IPS DF 4.7 (cell line): Measurements from ENCODE around the gene MYOM1.

Source experiments
- DNase-seq: peaks from one replicate; pipeline ENCODE4 v3.0.0-alpha.2; 2013; ENCODE audit warnings: low spot score; ENCODE audit errors: extremely low read depth

MYOM1 gene

GRCh38 chr18:3119401-3120341 is 100.1 kb downstream of the MYOM1 start:
- DNase-seq, result no peak

- DNase-seq, result no peak
Observed at GRCh38 chr18:3118195-3119010, 101.4 kb downstream of the MYOM1 start.

- no peak for DNase-seq
Observed at GRCh38 chr18:3117493-3118192, 102.1 kb downstream of the MYOM1 start.

DNA sequence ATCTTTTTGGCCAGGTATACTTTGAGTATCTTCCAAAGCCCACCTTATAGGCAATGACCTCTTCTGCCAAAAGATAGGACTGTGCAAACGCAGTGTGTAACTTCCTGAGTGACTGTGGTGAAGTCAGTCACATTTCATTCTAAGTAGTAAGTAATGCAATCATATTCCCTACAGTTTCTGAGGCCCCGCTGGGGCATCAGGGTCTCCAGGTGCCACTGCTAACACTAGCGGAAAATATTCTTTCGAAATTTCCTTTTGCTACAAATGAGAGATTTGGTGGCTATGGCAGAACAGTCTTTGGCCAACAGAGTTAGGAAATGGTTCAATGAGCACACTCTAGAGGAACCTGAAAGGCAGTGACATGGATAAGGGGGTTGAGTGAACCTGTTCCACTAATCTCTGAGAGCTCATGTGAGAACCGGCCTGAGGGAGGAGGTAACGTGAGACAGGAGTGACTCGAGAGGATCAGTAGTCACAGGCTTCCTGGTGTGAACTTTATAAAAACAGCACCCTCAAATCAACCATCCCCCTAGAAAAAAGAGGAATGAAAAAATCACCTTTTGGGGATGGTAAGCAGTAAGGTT is 104.2 kb downstream of the MYOM1 start:
- DNase-seq, result no peak

DNA sequence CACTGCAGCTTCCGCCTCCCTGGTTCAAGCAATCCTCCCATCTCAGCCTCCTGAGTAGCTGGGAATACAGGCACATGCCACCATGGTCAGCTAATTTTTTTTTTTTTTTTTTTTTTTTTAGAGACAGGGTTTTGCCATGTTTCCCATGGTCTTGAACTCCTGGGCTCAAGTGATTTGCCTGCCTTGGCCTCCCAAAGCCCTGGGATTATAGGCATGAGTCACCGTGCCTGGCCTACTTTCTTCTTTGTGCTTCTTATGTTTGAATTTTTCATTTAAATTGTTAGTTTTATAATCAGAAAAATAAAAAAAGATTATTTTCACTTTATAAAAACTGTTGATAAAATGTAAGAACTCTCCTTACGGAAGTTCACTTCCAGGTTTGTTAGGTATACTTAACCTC is 105.3 kb downstream of the MYOM1 start:
- no peak for DNase-seq

- no peak for DNase-seq
Observed at GRCh38 chr18:3114026-3114425, 105.7 kb downstream of the MYOM1 start.

GRCh38 chr18:3111523-3112240 is 108.1 kb downstream of the MYOM1 start:
- DNase-seq, result no peak

- no peak for DNase-seq
Observed at GRCh38 chr18:3110034-3110752, 109.6 kb downstream of the MYOM1 start.

GRCh38 chr18:3107740-3108151 is 112.0 kb downstream of the MYOM1 start:
- no peak for DNase-seq

DNA sequence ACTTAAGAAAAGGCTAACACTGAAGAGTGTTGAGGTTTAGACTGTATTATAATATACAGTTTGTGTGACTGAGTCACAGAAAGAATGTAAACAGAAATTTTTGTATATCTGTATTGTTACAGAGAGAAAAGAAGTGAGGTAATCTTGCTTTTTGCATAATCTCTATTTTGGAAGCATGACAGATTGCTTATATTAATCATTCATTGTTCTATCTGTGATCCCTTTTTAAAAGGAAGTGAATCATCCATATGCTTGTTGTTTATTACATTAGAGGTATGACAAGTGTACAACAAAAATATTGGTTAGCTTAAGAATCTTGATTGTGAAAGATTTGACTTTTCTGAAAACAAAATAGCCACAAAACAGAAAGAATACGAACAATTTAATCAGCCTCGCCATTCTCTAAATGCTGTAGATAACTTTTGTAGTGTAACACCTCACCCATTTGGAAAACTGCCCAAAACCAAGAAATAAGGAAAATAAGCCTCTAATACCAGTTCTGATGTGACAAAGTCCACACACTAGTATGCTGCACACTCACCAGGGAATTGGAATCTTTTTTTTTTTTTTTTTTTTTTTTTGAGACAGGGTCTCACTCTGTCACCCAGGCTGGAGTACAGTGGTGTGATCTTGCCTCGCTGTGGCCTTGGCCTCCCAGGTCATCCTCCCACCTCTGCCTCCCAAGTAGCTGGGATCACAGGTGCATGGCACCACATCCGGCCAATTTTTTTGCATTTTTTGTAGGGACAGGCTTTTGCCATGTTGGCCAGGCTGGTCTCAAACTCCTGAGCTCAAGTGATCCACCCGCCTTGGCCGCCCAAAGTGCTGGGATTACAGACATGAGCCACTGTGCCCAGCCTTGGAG is 115.3 kb downstream of the MYOM1 start:
- no peak for DNase-seq

DNA sequence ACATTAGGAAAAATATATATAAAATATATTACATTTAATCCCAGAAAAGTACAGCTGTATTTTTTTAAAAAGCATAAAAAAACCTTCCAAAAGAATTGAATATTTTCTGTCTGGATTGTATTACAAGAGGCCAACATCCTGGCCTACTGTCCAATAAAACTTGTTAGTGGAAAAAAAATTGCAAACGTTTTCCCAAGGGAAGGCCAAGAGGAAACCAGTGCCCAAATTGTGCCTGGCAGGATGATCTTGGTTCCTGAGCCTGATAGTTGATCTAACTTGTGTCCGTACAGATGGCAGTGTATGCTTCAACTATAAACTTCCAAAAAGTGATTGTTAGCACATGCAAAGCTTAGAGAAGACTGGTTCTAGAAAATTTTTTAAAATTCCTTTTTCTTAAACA is 116.2 kb downstream of the MYOM1 start:
- DNase-seq, result no peak

DNA sequence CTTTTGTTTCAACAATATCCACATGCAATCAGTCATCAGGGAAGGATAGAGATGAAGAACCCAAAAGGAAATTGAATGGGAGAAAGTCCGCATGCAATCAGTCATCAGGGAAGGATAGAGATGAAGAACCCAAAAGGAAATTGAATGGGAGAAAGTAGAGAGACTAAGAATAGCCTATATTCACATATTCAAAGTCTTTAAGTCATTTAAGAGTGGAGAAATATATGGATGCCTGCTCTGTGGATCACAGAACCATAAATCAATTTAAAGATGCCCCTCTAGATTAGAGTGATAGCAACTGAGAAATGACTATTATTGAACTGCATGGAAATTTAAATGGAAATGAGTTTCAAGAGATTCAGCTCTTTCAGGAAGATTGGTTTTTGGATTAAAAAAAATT is 116.8 kb downstream of the MYOM1 start:
- no peak for DNase-seq

GRCh38 chr18:3100498-3101132 is 119.2 kb downstream of the MYOM1 start:
- DNase-seq, result no peak

DNA sequence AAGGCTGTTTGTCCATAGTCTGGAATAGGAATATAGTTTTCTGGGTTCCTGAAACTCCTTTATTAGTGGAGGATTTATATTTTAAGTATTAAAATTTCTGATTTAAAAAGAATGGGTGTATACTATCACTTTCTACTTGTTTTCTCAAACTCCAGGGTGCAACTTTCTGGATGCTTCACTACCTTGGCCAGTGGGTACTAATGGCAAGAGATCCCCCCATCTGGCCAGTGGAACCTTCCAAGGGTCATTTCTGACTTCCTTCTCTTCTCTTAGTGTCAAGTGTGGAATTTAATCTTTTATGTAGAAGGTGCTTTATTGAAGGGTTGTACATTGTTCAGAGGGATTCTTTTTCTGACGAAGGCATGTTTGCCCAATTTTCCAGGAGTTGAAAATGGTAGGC is 120.4 kb downstream of the MYOM1 start:
- DNase-seq, result no peak

DNA sequence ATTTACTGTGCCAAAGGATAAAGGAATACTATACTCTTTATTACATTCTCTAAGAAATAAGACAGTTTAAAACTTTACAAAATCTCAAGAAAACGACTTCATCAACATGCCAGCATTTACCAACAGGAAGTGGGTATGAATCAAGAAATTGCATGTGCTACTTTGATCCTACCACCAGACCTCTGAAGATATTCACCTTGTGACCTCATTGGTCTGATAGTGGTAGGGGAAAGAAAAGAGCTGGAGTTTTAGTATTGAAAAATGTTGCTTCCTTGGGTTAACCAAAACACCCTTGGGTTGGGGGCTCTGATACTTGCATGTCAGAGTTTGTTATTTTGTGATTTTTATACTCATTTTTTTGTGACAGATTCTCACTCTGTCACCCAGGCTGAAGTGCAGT is 122.7 kb downstream of the MYOM1 start:
- DNase-seq, result no peak

GRCh38 chr18:3095921-3096320 is 123.8 kb downstream of the MYOM1 start:
- DNase-seq, result no peak

GRCh38 chr18:3094338-3094684 is 125.5 kb downstream of the MYOM1 start:
- DNase-seq, result no peak

DNA sequence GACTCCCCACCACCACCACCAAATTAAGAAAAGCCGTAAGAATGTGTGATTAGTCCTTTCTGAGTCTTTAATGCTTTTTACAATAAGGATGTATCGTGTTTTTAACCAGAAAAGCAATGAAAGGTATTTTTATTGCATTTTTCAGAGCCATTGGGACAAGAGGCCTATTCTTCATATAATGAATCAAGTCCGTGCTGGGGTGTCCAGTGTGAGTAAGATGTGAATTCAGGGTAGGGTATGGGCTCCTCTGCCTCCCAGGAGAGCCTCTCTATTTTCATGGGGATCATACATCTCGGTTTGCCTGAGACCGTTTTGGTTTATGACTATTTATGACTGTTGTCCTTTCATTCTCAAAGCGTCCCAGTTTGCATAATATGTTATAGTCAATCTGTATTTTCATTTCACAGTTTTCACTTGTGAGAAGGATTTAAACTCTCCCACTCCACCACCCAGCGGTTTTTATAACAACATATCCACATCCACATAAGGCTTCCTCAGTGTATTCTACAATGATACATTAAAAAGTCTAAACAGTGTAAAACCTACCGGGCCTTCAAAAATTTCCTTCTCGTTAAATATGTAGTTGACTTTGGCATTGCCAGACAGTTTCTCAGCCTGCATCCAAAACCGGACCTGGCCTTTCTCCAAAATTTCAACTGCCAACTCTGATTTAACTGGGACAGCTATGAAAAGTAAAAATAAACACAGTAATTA is 126.0 kb downstream of the MYOM1 start:
- no peak for DNase-seq
